HG03025 (cell line): ENCODE data around the gene MCM3AP.
"Not testable (repeated sequence)": the region's sequence is repeated elsewhere in the genome, so short reads cannot be mapped to it uniquely, and the experiment has no call there.

Experiments
- ATAC-seq: cut with Tn5 transposase; IDR thresholded peaks from one replicate; pipeline ENCODE4 v1.9.1; 2021; ENCODE audit warnings: mild to moderate bottlenecking, moderate library complexity; ENCODE audit not compliant: unreplicated experiment, low FRiP score

The MCM3AP gene

DNA sequence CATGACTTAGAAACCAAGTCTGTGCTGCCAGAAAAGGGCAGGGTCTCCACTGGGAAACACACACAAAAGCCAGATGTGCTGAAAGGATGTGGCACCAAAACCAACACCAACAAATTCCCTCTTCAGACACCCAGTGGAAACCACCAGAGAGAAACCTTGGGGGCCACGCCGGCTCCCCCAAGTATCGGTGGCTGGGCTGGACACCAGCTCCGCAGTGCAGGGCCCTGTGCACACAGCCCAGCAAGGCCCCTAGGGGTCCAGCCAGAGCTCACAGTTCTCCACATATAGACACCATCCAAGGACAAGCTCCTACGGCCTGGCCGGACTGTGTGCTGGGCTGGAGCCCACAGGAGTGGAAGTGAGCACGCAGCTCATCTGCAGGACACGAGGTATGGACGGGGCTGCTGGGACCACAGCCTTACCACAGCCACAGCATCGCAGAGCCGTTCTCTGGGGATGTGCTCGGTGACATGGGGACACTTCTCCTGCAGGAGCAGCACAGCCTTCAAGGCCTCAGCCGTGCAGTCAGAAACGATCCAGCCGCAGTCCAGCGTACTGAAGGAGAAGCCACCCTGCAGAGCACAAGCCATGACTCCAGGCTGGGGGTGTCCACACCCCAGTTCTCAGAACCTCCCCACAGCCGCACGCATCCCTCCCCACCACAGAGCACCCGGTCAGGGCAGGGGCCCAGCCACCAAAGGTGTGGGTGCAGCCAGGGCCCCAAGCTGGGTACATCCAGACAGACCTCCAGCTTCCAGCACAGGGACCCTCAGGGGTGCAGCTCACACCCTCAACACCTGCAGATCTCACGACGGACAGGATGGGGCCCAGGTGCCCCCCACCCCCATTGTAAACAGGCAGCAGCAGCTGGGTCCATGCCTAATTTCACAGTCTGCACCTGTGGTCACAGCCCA lies 78.1 kb downstream of the MCM3AP start:
- ATAC-seq, result no peak

DNA sequence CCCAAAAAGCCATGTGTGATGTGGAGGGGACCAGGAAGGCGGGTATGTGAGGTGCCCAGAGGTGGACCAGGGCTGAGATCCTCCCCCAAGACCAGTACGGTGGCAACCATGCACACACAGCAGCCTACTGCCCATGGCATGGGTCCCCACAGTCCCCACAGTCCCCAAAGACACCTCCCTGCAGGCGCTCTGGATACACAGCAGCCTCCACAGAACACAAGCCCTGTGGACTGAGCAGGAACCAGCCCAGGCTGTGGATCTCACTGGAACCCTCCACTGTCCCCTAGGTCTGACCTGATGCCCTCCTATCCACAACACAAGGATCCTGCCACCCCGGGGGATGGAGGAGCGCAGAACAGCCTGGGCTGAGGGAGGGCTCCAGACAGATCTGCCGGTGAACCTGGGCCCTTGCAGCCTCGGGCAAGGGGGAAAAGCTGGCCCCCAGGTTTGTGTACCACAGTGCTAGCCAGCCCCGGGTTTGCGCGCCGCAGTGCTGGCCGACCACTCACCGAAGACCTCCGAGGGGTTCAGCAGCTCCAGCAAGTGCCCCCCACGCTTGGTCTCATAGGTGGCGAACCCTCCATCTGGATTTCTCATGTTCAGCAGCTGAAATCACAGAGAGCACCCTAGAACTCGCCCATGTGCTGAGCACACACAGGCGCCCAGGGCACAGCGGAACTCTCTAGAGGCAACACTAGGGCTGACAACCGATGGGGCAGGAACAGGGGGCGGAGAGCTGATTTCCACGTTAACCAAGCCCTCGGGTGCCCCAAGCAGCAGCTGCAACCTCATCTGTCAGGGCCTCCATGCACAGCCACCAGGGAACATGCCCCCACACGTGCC lies 79.0 kb downstream of the MCM3AP start:
- ATAC-seq, result no peak

DNA sequence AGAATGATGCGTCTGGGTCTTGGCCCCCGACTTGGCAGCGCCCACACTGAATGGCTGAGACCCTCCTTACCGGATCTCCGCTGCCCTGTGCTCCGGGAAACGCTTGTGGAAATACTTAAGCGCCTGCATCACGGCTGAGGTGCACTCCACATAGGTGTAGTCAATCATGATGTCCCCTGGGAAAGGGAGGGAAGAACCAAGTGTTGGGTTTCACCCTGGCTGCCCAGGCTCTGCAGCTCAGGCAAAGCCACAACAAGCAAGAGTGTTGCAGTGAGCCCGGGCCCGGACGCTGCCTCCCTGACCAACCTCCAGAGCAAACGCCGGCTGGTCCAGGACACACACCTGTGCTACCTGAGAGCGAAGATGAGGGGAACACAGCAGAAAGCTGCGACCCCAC lies 79.6 kb downstream of the MCM3AP start:
- no peak for ATAC-seq

DNA sequence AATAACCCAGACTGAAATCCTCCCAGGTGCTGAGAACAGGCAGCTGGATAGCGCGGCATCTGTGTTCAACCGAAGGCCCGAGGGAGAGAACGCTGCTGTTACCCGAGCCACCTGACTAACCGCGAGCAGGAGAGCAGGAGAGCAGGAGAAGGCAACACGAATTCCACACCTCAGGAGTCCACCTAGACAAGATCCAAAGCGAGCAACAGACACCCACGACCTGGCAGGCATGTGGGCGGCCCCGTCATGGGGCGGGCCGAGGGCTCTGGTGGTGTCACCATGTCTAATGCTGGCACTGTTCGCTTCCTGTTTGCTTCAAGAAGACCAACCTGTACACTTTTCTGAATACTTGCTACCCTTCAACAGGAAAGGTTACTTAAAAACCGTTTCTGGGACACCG lies 80.2 kb downstream of the MCM3AP start:
- no peak for ATAC-seq

DNA sequence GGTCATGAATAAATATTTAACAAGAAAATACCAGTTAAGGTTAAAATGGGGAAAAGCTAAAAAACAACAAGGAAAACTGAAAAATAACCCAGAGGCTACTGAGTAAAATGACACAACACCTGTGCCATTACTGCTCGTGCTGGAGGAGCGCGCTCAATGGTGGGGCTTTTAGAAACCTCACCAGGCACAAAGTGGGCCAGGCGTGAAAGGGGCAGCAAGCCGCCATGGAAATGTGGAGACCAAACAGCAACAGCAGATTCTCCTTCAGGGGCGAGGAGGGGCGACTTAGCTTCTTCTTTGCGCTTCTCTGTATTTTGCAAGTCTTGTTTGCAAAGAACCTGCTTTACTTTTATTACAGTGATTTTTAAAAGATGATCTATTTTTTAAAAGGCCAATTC lies 82.2 kb downstream of the MCM3AP start:
- ATAC-seq, result no peak

DNA sequence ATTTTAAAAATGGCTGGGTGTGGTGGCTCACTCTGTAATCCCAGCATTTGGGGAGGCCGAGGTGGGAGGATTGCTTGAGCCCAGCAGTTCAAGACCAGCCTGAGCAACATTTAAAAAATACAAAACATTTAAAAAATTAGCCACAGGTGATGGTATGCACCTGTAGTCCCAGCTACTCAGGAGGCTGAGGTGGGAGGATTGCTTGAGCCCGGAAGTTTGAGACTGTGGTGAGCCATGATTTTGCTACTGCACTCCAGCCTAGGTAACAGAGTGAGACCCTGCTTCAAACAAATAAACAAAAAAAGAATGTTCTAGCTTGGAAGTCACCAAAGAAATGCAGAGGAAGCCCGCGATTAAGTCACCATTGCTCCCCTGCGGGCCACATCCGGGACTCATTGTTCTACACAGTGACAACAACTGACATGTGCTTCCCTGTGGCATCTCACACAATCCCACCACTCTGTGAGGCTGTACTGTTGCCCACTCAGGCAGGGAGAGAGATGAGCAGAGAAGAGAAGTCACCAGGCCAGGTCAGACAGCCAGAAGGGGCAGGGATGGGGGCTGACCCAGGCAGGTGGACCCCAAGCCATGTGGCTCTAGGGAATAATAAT lies 82.7 kb downstream of the MCM3AP start:
- ATAC-seq, result no peak

DNA sequence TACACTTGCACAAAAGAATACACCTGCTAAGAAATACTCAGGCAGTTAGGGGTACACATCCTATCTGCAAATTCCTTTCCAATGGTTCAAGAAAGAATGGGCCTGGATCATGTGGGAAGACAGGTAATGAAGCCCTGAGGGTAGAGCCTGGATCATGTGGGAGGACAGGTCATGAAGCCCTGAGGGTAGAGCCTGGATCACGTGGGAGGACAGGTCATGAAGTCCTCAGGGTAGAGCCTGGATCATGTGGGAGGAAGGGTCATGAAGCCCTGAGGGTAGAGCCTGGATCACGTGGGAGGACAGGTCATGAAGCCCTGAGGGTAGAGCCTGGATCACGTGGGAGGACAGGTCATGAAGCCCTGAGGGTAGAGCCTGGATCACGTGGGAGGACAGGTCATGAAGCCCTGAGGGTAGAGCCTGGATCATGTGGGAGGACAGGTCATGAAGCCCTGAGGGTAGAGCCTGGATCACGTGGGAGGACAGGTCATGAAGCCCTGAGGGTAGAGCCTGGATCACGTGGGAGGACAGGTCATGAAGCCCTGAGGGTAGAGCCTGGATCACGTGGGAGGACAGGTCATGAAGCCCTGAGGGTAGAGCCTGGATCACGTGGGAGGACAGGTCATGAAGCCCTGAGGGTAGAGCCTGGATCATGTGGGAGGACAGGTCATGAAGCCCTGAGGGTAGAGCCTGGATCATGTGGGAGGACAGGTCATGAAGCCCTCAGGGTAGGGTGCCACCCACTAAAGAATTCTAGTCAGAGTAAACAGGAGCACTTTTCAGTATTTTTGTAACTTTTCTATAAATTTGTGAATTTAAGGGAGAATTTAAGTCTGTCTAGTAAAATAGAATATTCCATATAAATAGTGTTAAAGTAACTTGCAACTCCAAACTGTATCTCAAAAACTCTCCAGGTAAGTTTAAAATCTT lies 84.3 kb downstream of the MCM3AP start:
- not testable (repeated sequence) for ATAC-seq

DNA sequence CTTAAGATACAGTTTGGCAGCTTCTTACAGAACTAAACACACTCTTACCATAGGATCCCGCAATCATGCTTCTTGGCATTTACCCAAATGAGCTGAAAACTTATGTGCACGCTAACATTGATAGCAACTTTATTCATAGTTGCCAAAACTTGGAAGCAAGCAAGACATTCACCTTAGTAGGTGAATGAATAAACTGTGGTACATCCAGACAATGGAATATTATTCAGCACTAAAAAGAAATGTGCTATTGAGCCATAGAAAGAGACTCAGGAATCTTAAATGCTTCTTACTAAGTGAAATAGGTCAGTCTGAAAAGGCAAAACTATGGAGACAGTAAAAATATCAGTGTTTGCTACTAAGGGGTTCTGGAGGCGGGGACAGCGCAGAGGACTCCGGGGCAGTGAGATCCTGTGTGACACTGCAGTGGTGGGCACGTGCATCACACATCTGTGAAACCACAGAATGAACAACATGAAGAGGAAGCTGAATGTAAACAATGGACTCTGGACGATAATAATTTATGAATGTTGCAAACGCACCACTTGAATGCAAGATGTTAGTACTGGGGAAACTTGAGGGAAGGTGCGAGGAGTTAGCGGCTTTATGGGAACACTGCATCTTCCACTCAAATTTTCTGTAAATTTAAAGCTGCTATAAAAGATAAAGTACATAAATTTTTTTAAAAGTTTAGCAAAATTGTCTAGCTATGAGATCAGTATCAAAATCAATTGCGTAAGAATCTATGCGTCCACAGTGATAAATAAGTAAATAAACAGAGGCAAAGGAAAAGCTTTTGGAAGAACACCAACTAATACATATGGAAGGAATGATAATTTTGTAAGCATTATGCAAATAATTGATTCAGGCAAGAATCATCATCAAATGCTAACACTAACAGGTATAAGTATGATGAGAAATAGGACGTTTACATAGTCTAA lies 85.7 kb downstream of the MCM3AP start:
- ATAC-seq, result no peak

DNA sequence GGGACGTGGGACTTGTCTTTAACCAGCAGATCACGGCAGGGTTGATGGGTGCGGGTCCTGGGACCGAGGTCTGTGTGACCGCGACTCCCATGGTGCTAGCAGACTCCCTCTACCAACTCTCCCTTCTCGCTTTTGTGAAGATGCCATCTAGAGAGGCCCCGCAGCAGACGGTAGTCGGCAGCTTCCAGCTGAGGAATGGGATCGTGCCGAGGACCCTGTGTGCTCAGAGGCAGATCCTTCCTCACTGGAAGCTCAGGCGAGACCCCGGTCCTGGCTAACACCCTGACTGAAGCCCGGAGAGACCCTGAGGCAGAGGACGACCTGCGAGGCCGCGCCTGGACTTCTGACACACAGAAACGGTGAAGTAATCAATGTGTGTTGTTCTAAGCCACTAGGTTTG lies 88.7 kb downstream of the MCM3AP start:
- no peak for ATAC-seq

DNA sequence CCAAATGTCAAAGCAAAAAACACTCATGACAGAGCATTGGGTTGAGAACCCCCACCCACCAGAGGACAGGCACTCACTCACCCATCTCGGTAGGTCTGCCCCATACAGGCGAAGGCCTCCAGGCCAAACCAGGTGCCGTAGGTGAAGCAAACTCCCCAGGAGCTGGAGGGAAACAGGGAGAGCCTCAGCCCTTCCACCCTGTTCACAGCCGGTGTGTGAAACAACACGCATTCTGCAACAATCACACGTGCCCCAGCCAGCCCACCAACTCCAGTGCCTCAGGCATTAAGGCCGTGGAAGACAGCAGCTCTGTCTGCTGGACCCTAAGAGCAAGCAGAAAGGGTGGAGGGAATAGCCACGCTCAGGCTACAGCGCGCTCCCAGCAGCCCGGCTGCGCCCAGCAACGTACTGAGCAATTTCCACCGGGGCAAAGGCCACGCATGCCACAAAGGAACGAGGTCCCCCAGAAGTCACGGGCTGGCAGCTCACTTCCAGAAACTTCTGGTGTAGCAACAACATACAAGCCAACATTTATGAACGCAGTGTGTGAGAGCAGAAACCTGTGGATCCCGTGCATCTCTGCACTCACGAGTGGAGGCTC lies 89.7 kb downstream of the MCM3AP start:
- no peak for ATAC-seq

DNA sequence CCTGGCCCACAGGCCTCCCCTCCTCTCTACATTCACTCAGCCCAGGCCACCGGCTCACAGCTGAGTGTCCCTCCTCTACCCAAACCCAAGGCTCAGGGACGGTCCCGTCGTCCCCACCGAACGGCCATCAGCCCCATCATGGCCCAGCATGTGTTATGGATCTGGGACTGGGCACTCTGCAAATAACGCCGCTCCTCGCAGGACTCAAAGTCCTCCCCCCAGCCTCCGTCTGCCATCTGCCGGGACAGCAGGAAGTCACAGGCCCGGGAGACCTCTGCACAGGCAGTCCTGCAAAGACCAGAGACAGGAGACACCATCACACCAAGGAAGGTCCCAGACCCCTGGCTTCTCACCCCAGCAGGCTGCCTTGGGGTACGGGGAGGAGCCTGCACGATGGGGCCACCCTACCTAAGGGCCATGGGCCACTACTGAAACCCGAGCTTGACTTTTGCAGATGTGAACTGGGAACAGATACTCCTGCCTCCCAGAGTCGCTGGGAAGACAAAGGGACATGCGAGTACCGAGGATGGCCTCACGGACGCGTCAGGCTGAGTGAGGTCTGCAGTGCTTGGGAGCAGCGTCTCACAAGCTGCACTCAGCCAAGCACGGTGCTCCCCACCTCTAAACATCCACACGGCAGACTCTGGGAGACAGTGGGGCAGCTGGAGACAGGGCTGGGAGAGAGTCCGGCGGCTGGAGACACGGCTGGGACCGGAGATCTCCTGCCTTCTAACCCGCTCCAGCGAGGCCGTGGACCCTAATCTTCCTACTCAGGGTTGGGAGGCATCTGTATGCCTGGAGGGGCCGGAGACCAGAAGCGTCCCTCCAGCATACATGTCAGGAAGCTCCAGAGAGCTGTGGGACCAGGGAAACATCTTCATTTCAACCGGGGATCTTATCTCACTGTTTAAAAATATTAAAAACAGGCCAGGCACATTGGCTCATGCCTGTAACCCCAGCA lies 90.8 kb downstream of the MCM3AP start:
- no peak for ATAC-seq

DNA sequence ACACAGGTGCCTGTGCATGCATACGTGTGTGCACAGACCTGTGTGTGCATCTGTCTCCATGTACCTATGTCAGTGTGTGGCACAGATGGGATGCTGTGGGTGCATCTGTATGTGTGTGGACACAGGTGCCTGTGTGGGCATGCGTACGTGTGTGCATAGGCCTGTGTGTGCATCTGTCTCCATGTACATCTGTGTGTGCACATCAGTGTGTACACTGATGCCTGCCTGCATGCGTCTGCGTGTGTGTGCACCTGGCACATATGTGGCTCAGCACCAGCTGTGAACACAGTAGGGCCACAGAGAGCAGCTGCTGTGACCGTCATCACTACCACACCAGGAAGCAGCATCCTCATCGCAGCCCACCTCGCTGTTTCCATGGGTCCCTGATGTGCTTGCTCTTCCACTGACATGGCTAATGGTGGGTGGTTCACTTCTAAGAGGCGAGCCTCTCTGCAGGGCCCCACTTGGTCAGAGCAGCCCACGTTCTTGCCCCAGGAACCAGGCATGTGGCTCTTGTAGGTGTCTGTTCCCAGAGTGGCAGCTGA lies 91.5 kb downstream of the MCM3AP start:
- no peak for ATAC-seq

DNA sequence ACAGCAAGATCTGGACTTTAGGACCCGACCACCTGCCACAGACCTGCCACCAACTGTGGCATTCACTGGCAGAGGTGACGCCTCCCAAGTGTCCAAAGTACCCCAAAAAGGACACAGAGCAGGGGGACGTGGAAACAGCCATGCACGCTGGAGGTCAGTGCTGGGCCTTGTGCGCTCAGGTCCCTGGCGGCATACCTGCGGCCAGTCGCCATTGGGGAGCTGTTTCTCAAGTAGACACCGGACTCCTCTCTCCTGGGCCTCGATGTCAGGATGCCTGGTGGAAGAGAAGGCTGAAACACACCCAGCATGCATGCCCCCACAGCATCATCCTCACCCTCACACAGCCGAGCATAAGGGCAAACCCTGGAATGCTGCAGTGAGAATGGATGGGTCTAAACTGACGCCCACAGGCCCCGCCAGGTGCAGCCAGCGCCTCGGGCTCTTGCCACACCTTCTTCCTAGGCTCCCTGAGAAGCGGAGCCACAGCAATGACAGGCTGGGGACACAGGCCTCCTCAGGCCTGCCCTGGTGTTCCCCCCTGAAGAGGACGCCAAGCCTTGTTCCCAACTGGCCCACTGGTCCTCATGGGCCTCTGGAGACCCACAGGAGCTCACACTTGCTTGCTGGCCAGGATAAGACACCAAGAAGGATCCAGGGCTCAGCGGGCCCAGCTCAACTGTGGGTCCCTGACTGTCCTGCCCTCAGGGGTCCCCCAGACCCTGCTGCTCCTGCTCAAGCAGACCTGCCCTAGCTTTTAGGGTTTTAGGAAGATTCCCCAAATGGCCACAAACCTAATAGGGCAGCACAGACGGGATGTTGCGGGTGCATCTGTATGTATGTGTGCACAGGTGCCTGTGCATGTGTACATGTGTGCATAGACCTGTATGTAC lies 93.5 kb downstream of the MCM3AP start:
- ATAC-seq, result no peak

DNA sequence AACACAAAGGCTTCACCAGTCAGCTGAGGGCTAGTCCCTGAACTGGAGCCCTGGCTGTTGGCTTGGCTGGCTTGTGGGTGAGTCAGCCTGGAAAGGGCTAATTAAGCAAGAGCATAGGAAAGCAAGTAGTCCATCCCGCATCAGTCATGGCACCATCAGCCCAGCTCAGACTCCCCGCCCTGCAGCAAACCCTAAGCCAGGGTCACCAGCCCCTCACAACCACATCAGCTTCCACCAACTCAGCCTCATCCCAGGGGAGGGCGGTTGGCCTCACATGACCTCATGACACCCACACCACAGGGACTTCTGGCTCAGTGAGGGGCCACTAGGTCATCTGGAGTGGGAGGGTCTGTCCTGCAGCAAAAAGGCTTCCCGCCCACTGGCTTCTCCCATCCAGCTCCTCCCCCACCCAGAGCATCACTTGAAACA lies 94.1 kb downstream of the MCM3AP start:
- ATAC-seq, result no peak

DNA sequence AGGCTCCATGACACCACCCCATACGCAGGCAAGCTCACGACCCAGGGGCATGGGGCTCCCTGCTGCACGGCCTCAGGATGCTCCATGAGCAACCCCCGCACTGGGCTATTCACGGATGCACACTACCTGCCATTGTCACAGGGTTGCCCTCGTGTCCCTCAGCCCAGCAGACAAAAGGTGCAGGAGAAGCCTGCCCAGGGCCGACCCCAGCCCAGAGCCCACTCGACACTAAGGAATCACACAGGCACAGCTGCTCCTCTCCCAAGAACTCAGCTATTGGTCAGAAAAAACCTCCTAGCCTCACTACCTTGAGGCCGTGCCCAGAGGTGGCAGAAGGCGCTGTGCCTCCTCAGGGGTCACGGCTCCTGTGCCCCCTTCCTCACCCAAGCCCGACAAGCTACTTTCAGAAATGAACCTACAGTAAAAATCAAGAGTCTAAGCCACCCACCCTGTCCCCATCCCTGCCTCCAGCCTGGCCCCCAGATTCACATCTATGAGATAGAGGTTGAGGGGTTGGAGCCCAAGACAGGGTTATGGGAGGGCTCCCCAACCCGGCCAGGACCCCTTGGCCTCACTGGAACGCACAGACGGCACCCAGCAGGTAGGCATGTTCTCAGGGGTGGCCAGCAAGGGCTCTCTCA lies 94.8 kb downstream of the MCM3AP start:
- no peak for ATAC-seq
